ENCODE results near the gene TSPAN10.
A peak's percentile ranks its signal among the peaks of the same experiment; 100 is the strongest.
"Not testable (repeated sequence)": the region's sequence is repeated elsewhere in the genome, so short reads cannot be mapped to it uniquely, and the experiment has no call there.

The TSPAN10 gene
- 0.65 to 1.3 reads per million in 2 donors for total RNA-seq

DNA sequence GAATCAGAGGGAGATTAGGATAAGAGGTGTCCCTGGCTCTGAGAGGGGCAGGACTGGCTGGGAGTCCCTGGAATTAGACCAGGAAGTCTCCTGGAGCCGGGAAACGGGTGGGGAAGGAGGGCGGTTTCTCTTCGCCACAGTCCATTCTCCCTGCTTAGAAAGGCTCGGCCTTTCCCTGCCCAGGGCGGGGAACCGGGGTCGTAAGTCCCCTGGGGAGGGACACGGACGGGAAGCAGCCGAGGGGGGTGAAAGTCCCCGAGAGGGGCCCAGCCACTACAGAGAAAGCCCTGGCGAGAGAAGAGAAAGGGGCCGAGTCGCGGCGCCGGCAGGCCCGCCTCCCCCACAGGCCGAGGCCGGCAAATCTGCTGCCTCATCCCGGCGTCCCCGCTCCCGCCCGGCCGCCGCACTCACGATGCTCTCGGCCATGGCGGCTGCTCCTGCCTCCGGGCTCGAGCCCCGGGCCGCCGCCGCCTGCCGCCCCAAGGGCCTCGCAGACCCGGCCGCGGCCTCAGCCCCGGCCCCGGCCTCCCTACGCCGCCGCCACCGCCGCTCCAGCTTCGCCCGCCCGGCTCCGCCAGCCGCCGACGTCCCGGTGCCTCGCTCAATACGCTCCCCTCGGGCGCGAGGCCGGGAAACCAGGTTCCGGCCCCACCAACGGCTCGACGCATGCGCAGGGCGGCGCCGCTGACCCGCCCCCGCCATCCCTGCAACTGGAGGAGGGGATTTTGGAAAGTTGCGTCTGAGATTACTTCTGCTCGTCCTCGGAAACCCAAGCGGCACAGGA lies at the start of gene TSPAN10, which contains the start of gene NPLOC4:
TSPAN10 (plus strand) TSS at position 692 of the 784 bp plus-strand sequence. CDS start 5,217 bp downstream, outside the sequence.
NPLOC4 (minus strand) TSS at position 608 of the 784 bp plus-strand sequence; CDS start at position 426, 182 bp downstream.
- DNase-seq: peak; percentile 64

DNA sequence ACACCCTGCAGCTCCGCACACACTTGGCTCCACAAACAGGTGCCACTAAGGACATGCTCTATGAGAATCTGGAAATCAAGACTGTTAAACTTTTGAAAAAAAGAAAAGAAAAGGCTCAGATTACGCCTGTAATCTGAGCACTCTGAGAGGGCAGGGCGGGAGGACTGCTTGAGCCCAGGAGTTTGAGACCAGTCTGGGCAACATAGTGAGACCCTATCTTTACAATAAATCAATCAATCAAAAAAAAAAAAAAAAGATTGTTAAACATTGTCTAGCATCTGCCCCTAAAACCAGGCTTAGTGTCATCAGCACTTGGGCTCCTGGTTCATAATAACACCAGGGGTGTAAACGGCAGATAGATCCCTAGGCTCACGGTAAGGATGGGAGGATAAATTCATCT lies 47.4 kb upstream of the TSPAN10 start:
- no peak for DNase-seq

DNA sequence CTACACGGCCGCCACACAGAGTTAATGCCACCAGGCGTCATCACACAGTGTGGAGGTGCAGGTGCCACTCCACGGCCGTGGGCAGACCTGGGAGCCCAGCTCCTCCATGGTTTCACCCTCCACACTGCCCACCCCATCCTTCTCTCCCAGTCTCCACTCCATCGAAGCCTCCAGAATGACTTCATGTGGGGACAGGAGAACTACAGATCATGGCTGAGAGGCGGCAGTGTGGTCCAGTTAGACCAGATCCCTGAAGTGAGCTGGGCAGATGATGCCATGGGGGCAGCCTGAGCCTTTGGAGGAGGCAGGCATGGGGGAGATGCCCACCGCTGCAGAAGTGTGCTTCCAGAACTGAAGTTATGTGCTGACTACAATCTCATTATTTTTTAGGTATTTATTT lies 46.9 kb upstream of the TSPAN10 start:
- no peak for DNase-seq

DNA sequence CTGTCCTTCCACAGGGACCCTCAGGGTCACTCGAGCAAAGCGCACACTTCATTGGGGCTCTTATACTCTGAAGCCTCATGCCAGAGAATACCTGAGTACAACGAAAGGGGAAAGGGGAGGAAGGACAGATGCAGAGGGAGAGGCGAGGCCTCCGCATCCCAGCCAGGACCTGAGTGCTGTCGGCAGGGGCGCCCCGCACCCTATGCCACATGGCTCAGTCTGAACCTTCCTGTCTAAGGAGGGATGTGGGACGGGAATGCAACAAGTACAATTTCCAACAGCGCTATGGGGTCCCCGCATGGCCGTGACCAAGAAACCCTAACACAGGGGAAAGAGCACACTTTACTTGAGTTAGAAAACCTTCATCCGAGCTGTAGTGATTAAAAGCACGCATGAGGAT lies 45.0 kb upstream of the TSPAN10 start:
- no peak for DNase-seq

DNA sequence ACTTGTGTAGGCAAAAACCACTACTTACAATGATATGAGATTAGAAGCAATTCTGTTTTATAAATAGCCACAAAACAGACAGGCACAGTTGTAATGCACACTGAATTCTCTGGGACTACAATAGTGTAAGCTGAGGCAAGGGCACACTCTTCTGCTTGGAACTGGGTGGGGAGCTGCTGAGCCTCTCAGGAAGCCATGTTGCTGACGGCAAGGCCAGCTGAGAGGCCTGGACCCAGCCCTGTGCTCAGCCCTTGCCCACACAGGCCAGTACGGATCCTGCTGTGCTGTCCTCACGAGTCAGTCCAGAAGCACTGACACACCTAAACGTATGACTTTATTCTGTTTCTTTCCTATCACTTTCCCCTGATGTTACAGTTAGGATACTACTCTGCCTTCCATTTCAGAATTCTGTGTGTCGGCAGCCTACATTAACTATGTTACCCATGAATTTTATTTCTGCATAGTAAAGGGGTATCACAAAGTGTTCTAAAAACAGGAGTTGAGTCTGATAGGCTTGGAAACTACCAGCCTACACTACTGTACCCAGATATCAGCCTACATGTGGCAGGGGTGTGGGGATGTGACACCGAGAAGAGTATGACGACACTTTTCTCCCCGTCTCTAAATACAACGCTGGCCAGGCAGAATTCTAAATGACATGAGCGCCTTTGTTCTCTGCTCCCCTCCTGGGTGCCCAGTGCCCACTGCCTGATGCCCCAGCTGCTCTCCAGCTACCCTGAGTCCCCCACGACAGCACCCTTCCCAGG lies 43.7 kb upstream of the TSPAN10 start:
- no peak for DNase-seq

DNA sequence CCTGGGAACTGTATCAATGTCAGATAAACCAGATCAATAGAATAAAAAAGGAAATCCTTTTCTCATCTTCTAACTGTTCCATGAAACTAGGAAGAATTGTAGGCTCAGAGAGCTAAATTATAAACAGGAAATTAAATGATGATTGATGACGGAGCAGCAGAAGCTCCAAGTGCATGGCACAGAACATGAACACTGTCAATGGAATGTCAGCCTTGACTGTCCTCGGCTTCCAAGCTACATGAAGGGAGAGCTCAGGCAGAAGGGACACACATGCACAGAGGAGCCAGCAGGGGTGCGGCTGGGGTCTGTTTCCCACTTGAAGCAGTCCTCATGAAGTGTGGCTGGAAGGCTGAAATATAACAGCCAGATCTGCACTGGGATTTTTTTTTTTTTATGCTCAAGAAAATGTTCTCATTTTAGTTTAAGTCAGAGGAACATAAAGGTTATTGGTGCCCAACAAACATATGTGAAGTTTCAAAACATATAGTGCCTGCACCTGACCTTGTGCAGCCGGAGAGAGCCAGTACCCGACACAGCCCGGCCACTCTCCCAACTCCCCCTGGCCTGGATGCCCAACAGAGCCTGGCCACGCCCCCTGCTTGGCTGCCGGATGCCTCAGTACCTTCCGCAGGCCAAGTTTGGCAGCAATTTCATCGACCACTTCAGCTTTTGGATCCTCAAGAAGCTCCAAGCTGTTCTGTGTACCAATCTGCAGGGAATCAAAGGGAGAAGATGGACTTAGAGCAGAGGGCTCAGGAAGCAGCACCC lies 37.1 kb upstream of the TSPAN10 start:
- no peak for DNase-seq

DNA sequence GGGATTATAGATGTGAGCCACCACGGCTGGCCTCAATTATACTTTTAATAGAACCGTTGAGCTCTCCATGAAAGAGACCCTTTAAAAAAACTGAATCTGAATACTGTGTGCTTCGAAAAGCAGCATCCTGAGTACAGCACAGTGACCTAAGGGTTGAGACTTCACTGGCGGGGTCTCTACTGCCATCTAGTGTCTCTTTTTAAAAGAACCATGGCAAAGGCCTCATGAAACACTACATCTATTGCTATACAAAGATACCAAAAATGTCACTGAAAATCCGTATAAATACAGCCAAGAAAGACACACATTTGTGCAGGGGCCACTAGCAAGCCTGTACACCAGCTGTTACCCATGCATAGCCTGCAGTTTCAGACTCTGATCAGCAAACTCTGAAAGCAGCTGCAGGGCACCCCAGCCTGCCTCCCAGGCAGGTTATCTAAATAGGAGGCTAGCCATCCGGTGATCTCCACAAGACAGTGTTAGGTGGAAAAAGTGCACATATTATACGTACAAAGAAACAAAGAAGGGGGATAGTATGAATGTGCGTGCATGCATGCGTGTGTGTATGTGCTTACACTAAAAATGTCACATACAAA lies 35.4 kb upstream of the TSPAN10 start:
- DNase-seq: no peak

DNA sequence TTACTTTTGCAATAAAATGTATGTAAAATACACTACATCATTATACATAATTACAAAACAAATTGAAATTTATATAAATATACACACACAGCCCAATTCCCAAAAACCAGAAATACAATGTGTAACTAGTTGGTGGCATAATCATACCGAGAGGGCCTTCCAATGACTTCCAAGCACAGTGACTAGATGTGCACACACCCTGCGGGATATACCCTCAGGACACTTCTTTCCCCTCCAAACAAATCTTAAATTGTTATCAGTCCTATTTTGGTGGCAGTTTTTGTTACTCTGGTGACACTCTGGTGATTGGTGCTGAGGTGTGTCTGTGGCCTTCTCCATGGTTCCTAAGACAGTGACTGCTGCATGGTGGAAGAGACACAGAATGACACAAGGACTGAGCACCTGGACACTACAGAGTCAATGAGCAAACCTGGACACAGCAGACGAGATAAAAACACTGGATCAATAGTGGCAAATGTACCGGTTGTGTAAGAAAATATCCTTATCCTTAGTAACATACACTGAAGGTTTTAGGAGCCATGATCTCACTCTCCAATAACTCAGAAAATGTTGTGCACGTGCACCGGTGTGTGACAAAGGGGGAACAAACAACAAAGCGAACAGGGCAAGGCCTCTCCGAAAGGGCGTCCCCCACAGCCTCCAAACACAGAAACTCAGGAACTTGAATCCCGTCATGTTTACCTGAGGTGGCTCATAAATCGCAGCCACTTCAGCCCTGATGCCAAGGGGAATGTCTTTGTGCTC lies 33.0 kb upstream of the TSPAN10 start:
- no peak for DNase-seq

DNA sequence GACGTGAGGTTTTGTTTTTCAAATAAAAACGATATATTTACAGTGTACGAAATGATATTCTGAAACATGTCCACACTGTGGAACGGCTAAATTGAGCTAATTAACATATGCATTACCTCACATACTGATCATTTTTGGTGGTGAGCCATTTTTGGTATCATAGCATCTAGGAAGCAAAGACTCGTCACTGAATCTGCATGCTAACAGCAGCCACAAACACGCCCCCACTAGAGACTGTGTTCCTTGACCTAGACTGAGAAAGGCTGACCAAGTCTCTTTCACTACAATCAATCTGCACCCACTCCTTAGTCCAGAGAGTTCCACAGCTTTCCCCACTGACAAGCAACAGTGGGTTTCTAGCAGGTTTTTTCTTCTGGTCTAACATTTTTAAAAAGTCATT lies 29.6 kb upstream of the TSPAN10 start:
- DNase-seq: no peak

DNA sequence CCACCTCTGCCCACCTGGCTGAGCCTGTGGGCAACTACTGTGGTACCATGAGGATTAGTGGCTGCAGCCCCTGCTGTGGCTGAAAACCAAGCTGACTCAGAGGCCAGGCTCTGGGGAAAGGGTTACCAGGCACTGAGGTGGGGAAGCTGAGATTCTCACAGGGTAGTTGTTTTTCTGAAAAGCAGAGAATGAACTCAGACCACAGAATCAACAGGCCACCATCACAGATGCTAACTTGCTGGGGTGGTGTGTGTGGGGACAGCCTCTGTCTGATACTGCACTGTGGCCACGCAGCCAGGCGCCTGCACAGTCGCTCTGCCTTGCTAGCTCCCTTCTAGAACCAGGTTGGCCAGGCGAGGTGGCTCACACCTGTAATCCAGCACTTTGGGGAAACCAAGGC lies 28.9 kb upstream of the TSPAN10 start:
- no peak for DNase-seq

DNA sequence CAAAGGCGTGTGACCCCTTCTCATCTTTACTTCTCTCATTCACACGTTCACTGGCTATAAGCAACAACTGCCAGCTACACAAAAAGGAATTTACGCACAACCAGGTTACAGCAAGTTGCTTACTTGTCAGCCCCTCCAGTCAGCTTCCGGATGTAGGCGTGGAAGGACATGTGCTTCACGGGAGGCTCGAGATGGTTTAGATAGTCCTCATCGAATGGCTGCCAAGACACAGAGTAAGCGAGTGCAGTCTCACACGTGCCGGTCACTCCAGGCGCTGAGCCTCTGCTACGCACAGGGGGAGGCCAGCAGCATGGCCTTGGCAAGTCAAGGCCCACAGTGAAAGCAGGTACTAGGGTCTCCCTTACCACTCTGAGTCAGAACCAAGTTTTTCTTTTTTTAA lies 28.4 kb upstream of the TSPAN10 start:
- DNase-seq: no peak

DNA sequence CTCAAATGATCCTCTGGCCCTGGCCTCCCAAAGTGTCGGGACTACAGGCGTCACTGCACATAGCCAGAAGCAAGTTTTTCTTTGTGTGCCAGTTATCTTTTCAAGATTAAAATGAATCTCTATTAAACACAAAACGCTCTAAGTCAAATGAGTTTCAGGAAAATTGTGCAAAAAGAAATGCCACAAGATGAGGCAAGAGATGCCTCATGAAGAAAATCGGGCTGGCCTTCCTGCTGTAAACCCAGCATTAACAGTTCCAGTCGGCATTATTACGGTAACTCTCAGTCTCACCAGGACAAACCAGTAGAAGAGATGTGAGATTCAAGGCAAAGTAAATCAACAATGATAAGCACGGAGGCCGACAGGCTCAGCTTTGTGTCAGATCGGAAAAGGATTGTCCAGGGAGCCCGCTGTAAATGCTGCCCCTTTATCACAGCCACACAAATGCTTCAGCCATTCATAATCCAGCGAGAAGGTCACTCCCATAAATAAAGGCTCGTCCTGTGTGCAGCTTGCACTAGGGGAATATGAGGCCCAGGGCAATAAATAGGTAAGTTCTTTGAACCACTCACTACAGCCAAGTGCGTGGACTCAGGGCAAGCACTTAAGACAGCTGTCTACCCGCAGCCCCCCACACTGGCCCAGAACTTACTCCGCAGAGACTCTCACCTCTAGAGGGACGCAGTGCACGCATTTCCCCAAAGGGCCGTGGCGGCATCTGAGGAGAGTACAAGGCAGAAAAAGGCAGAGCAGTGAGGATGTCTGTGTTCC lies 27.3 kb upstream of the TSPAN10 start:
- DNase-seq: no peak

DNA sequence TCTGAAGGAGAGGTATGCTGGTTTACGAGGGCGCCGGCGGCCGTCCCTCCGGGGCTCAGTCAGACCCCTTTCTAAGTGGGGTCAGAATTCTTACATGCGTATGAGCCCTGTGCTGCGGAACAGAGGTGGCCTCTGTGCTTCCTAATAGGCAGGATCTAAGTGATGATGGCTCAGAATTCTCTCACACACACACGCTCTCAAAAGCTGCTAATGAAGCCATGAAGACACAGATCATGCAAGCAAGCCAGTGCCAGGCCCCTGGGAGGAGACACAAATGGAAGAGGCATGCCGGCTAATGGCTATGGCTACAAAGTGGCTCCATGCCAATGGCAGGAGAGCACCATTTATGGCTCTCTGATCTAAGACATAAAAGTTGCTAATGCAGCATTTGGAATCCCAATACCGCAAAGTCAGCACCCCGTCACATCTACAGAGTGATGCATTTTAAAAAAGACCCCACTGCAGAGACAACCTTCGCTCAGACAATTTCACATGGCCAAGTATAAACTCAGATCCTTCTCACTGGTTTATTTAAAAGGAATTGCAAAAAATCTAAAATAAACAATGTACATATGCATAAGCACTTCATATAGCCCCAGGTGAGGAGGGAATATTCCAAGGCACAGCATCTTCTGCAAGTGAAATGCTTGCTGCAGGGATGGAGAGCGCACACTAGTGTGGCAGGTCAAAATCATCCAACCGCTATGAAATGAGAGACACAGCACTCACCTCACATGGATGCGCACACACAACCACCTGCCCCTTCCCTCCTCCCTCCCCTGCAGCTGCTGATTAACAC lies 24.6 kb upstream of the TSPAN10 start:
- DNase-seq: no peak

DNA sequence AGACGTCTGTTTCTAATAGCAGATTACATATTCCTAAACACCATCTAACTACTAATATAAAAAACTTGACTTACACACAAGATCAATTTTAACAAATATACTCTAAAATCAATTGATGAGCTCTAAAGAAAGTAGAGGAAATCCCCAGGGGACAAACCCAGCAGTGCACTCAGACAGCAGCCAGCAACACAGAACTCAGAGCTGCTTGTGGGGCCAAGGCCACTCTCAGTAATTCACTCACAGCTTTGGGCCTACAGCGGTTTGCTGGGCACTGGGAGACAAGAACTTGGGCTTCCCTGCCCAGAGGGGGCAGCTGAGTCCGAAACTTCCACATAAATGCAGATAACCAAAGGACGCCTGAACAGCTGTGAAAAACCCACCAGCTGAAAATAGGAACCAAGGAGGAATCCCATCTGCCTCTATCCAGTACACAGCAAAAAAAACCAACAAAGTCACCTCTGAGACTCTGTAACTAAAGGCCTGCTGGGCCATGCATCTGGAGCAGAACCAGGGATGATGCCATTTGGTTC lies 21.5 kb upstream of the TSPAN10 start:
- no peak for DNase-seq

DNA sequence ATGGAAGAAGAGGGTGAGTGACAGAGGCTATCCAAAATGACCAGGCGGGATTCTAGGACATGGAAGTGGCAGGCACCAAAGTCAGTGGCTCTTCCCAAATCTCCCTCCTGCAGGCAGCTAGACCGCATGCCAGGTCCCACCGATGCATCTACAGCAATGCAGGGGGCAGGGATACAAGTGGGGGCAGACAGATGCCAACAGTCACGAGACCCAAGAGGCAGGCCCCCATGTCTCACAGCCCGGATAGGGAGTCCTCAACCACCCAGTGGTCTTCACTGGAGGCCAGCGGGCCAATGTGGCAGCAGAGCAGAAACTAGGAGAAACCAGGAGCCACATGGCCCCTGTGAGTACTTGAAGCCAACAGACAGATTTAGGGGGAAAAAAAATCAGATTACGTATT lies 20.1 kb upstream of the TSPAN10 start:
- DNase-seq: no peak

DNA sequence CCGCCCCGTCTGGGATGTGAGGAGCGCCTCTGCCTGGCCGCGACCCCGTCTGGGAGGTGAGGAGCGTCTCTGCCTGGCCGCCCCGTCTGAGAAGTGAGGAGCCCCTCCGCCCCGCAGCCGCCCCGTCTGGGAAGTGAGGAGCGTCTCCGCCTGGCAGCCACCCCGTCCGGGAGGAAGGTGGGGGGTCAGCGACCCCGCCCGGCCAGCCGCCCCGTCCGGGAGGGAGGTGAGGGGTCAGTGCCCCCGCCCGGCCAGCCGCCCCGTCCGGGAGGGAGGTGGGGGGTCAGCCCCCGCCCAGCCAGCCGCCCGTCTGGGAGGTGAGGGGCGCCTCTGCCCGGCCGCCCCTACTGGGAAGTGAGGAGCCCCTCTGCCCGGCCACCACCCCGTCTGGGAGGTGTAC lies 18.7 kb upstream of the TSPAN10 start:
- DNase-seq: not testable (repeated sequence)

DNA sequence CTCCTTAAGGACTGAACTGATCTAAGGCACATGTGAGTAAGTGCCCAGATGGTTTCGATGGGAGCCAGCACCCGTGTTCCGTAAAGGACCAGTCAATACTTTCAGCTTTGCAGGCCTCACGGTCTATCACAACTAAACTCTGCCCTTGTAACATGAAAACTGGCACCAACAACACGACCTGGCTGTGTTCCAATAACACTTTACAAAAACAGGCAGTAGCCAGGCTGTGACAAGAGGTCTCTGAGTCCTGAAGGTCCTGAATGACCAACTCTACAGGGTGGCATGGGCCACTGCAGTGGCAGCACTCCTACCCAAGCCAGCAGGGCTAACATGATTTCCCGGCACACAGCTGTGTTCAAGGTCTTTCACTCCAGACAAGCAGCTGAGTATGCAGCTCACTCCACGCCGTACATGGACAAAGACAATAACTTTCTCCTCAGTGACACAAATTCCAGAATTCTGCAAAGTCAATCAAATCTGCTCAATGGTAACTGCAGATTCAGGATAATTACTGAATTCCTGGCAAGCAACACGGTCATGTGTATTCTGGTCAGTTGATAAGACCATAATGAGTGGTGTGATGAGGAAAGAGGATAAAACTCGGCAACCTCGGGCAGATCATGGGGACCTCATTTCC lies 15.4 kb upstream of the TSPAN10 start:
- no peak for DNase-seq

DNA sequence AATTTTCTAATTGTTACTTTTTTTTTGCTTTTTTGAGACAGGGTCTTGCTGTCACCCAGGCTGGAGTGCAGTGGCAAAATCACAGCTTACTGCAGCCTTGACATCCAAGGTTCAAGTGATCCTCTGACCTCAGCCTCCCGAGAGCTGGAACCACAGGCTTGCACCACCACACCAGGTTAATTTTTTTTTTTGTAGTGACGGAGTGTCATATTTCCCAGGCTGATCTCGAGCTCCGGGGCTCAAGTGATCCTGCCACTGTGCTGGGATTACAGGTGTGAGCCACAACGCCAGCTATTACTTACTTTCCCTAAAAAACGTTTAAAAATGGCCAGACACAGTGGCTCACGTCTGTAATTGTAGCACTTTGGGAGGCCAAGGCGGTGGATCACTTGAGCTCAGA lies 6.7 kb upstream of the TSPAN10 start:
- DNase-seq: no peak

DNA sequence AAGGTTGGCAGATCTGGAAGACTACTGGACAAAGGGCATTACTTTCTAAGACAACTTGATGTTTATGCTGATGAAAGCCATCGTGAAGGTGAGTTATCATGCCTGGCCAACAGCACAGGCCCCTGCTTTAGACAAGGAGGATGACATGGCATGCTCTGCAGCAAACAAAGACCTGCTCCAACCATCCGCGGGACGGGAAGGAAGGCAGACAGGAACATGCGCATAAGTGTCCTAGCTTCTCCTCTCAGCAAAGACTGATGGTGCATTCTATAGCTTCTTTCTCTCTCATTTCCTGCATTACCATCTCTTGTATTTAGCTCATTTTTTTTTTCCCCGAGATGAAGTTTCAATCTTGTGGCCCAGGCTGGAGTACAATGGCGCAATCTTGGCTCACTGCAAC lies 5.5 kb upstream of the TSPAN10 start:
- no peak for DNase-seq

DNA sequence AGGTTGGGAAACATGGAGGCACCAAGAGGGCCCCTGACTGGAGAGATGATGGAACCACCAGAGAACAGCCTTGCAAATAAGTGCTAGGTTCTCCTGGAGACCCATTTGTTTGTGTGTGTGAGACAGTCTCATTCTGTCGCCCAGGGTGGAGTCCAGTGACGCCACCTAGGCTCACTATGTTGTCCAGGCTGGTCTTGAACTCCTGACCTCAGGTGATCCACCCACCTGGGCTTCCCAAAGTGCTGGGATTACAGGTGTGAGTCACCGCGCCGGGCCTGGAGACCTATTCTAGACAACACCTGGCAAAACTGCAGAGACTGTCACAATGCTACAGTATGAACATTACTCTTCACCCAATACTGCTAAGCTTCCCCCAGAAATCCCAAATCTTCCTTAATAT lies 1.6 kb upstream of the TSPAN10 start:
- no peak for DNase-seq

Measured in activated gamma-delta T cell (primary cell).